Fibroblast of lung (primary cell): ENCODE data around the gene NFATC3. TPM values are rescaled to one million over a fixed set of nuclear protein-coding genes. Genes with fewer than 3 reads are reported as not detected.

Source experiments
- DNase-seq, 2 donors: peaks; one replicate each; pipeline versions ENCODE4 v3.0.0 to v3.0.0-alpha.2; 2010; ENCODE audit warnings: low read depth in 2 of 2
- H2AFZ ChIP-seq: 2 replicates; pipeline ENCODE4 v1.5.1; 2012; ENCODE audit warnings: low read length, control low read depth, inconsistent platforms
- H3K27ac ChIP-seq: 2 replicates; pipeline ENCODE4 v1.5.1; 2011; ENCODE audit warnings: low read length, control low read depth; ENCODE audit not compliant: insufficient read depth
- H3K27me3 ChIP-seq: 2 replicates; pipeline ENCODE4 v1.5.1; 2011; ENCODE audit warnings: mild to moderate bottlenecking, low read length; ENCODE audit not compliant: control insufficient read depth, insufficient read depth
- H3K36me3 ChIP-seq: 2 replicates; pipeline ENCODE4 v1.5.1; 2011; ENCODE audit warnings: low read length; ENCODE audit not compliant: control insufficient read depth, insufficient read depth
- H3K4me1 ChIP-seq: 2 replicates; pipeline ENCODE4 v1.5.1; 2011; ENCODE audit warnings: low read length; ENCODE audit not compliant: control insufficient read depth, insufficient read depth; ENCODE audit errors: extremely low read depth
- H3K4me2 ChIP-seq: 2 replicates; pipeline ENCODE4 v1.5.1; 2011; ENCODE audit warnings: low read length, control low read depth; ENCODE audit not compliant: insufficient read depth; ENCODE audit errors: extremely low read depth
- H3K4me3 ChIP-seq, 4 experiments: fragments of 200-600 bp in 1 of 4; sonication (generic) in 1 of 4; replicated peaks in 1 of 4; 2 replicates each; pipeline ENCODE4 v1.5.1; 2011 to 2016; ENCODE audit warnings: low read length in 4 of 4, low read depth in 3 of 4, mild to moderate bottlenecking in 3 of 4, control low read depth in 2 of 4, inconsistent platforms in 1 of 4, mixed read lengths in 1 of 4; ENCODE audit not compliant: insufficient read depth in 1 of 4; ENCODE audit errors: control extremely low read depth in 1 of 4
- H3K79me2 ChIP-seq: 2 replicates; pipeline ENCODE4 v1.5.1; 2012; ENCODE audit warnings: mild to moderate bottlenecking, low read length, inconsistent platforms; ENCODE audit not compliant: control insufficient read depth, insufficient read depth
- H3K9ac ChIP-seq: 2 replicates; pipeline ENCODE4 v1.5.1; 2011; ENCODE audit warnings: mild to moderate bottlenecking, low read length, control low read depth; ENCODE audit not compliant: insufficient read depth
- H3K9me3 ChIP-seq: 2 replicates; pipeline ENCODE4 v1.5.1; 2012; ENCODE audit warnings: low read depth, low read length; ENCODE audit not compliant: control insufficient read depth, insufficient read depth
- H4K20me1 ChIP-seq: 2 replicates; pipeline ENCODE4 v1.5.1; 2011; ENCODE audit warnings: low read length; ENCODE audit not compliant: control insufficient read depth, insufficient read depth; ENCODE audit errors: extremely low read depth
- CTCF ChIP-seq, 2 donors: IDR thresholded peaks in 1 of 2; conservative IDR thresholded peaks in 1 of 2; 1 replicate in 1 of 2; 2 replicates in 1 of 2; pipeline ENCODE4 v1.5.1; 2011 to 2012; ENCODE audit warnings: low read length in 2 of 2, control low read depth in 1 of 2, inconsistent platforms in 1 of 2, low read depth in 1 of 2, mild to moderate bottlenecking in 1 of 2
- EZH2 ChIP-seq: IDR thresholded peaks from 2 replicates; pipeline ENCODE4 v1.5.1; 2012; ENCODE audit warnings: low read length, control low read depth, mild to moderate bottlenecking; ENCODE audit errors: missing control alignments
- polyA plus RNA-seq, 2 donors: library from polyadenylated mRNA; depleted of rRNA in 1 of 2; stranded (reverse) in 1 of 2; unstranded in 1 of 2; fragments of >200 nt; gene quantifications; 2 replicates each; pipeline ENCODE4 v1.2.1, GENCODE V29; 2011 to 2012; ENCODE audit warnings: missing spikeins in 1 of 2
- total RNA-seq: library from RNA; depleted of rRNA; stranded (reverse); fragments of >200 nt; gene quantifications from 2 replicates; pipeline ENCODE4 v1.2.1, GENCODE V29; 2014

NFATC3 gene
- total and polyA plus RNA-seq, 2 donors (not counting 1 experiment from before 2014, with no cell fraction given) = 9.6 to 10.6 TPM

- no peak for TF ChIP-seq EZH2
- no peak for TF ChIP-seq CTCF (conservative IDR thresholded peaks at IDR 0.05 in 1 of 2, IDR thresholded peaks at IDR 0.05 in 1 of 2; ENCODE audit: low read depth in 1 of 2, low read length in 2 of 2)
- H3K4me2 ChIP-seq = no peak overlapping the region
- no peaks in the 10 kb centered on the region for H4K20me1 ChIP-seq
- H3K4me3 ChIP-seq = no peak overlapping the region
- peaks cover 2% of the 10 kb centered on the region for H3K36me3 ChIP-seq
- H3K27me3 ChIP-seq = no peaks in the 10 kb centered on the region
- no peak overlapping the region for H2AFZ ChIP-seq
- DNase-seq = peak in 1 of 2 donors; percentile 28
- no peaks in the 10 kb centered on the region for H3K9me3 ChIP-seq
- no peak overlapping the region for H3K27ac ChIP-seq
- peaks cover 9% of the 10 kb centered on the region for H3K4me1 ChIP-seq
- H3K79me2 ChIP-seq = no peaks in the 10 kb centered on the region
- no peak overlapping the region for H3K9ac ChIP-seq
These were observed 149.3 kb downstream of the NFATC3 start for GRCh38 chr16:68234188-68235107.

GRCh38 chr16:68235108-68235886, 150.1 kb downstream of the NFATC3 start:
- Histone ChIP-seq H4K20me1 (no peaks in the 10 kb centered on the region), H3K4me1 (peaks cover 9% of the 10 kb centered on the region), H3K79me2 (no peaks in the 10 kb centered on the region), H3K9ac (no peak overlapping the region), H3K27ac (no peak overlapping the region), H3K27me3 (no peaks in the 10 kb centered on the region), H3K36me3 (no peaks in the 10 kb centered on the region), H3K9me3 (no peaks in the 10 kb centered on the region), H3K4me3 (no peak overlapping the region), H2AFZ (no peak overlapping the region), H3K4me2 (no peak overlapping the region)
- no peak for TF ChIP-seq CTCF (conservative IDR thresholded peaks at IDR 0.05 in 1 of 2, IDR thresholded peaks at IDR 0.05 in 1 of 2; ENCODE audit: low read depth in 1 of 2, low read length in 2 of 2)
- no peak for TF ChIP-seq EZH2
- no peak for DNase-seq

- Histone ChIP-seq H3K4me2 (peak within 1 kb of the TSS; percentile 84), H3K36me3 (no peaks in the 10 kb centered on the region), H3K4me3 (peak within 1 kb of the TSS; percentile 33 to 64 (median 48)), H3K4me1 (peaks cover 9% of the 10 kb centered on the region), H3K79me2 (no peaks in the 10 kb centered on the region), H3K9ac (peak within 1 kb of the TSS; percentile 51), H2AFZ (peak within 1 kb of the TSS; percentile 64), H3K27ac (peak within 1 kb of the TSS; percentile 67), H3K27me3 (no peaks in the 10 kb centered on the region), H4K20me1 (no peaks in the 10 kb centered on the region), H3K9me3 (no peaks in the 10 kb centered on the region)
- TF ChIP-seq EZH2 (no peak), CTCF (conservative IDR thresholded peaks at IDR 0.05 in 1 of 2, IDR thresholded peaks at IDR 0.05 in 1 of 2; ENCODE audit: low read depth in 1 of 2, low read length in 2 of 2) (no peak)
- DNase-seq = no peak
These were observed 150.6 kb downstream of the NFATC3 start, which contains the start of gene ESRP2 for GRCh38 chr16:68235887-68236136. ESRP2 (minus strand) TSS chr16:68236127; CDS start chr16:68236045, 82 bp downstream.
